HG03520 (cell line): ENCODE results near the gene SLC22A5.
"Not testable (repeated sequence)": the region's sequence is repeated elsewhere in the genome, so short reads cannot be mapped to it uniquely, and the experiment has no call there.

Source experiments
- ATAC-seq: cut with Tn5 transposase; IDR thresholded peaks from one replicate; pipeline ENCODE4 v1.9.1; 2021; ENCODE audit warnings: mild to moderate bottlenecking, moderate library complexity; ENCODE audit not compliant: unreplicated experiment

SLC22A5 gene

GRCh38 chr5:132386644-132387286 is 17.3 kb downstream of the SLC22A5 start:
- ATAC-seq: peak; percentile 91

- no peak for ATAC-seq
Observed at GRCh38 chr5:132387640-132388117, 18.2 kb downstream of the SLC22A5 start.

DNA sequence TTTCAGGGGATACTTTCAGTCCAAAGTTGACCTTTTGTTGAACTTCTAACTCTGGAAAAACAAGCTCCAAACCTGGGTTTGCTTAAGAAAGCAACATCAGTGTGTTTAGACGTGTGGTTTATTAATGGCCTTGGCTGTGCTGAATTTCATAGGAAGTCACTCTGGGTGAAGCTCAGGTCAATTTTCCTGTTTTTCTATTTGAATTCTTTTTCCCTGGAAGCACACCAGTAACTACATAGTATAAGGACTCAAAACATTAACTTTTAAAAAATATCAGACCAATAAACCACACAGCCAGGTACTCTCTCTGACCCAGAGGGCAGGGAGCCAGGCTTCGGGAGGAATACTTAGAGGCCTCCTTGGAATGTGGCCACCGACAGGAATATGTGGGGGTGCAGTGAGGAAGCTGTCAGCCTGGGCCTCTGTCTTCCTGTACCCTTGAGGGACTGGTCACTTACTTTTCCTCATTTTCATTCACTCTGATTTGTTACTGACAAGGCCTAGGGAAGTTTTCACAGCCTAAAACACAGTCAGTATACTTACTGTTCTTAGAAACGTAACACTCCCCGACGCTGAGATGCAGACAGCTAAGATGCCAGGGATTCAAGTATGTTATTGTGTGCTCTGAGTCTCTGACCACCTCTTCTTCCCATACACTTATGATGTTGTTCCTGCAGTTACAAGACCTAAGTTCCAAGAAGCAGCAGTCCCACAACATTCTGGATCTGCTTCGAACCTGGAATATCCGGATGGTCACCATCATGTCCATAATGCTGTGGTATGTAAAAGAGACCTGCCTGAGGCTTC is 18.9 kb downstream of the SLC22A5 start:
- no peak for ATAC-seq

DNA sequence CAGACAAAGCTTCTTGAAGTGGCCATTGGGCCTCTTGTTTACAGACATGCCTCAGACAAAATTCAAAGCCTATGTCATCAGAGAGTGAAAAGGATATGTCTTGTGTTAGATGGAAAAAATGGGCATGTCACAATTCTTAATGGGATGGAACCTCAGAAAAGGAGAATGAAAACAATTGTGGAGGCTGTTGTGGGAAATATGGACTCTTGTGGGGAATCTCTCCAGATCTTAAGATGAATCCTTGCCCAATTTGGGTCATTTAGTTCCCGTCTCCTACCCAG is 19.5 kb downstream of the SLC22A5 start:
- no peak for ATAC-seq

DNA sequence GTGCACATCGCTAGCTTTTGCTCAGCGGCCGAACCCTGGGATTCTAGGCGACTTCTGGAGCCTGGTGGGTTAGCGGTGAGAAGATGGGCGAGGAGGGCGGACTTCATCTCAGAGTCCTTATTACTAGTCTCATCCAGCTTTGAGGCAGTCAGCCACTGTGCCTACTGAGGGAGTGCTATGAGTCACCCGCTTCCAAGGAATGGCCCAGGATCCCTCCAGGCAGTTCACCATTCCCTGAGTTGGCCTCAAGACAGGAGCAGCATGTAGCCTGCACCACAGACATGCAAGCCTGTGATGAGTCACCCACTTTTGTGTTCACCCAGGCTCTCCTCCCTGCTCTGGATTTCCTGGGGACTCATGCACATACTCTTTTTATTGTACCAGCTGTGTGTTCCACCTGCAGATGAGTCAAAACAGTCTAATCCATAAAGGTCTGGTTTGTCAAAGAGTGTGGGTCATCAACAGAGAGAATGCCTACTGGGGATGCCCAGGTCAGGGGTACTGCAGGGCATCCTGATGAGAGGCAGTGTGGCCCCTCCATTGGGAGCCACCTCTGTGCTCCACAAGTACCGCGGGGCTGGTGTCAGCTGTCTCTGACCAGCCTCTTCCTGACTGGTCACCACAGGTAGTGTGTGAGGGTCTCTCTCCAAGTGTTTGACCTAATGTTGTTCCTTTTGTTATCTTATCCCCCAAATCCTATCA is 20.2 kb downstream of the SLC22A5 start:
- ATAC-seq: no peak

DNA sequence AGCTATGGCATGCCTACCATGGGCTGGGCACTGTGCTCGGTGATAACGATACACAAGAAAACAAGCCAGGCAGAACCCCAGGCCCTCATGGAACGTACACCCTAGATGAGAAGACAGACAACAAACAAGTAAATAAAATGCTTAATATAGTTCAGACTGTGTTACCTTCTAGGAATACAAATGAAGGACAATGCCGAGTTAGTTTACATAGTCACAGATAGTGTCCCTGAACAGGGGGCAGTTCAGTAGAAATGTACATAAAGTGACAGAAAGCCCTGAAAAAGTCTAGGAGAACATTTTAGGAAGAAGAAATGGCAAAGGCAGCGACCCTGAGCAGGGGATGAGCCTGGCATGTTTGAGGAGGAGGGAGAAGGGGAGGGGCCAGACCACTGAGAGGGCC is 21.7 kb downstream of the SLC22A5 start:
- ATAC-seq: no peak

GRCh38 chr5:132391870-132392269 is 22.4 kb downstream of the SLC22A5 start:
- ATAC-seq: no peak

DNA sequence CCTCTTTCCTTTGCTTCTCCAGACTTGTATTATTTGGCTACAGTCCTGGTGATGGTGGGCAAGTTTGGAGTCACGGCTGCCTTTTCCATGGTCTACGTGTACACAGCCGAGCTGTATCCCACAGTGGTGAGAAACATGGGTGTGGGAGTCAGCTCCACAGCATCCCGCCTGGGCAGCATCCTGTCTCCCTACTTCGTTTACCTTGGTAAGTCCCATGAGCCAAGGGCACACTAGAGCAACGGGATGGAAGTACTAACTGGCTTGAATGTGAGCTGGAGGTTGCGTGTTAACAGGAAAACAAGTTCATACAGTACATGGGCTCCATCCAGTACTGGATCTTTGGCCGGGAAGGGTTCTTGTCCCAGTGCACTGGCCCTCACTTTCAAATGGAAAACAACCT is 22.9 kb downstream of the SLC22A5 start:
- ATAC-seq: no peak

DNA sequence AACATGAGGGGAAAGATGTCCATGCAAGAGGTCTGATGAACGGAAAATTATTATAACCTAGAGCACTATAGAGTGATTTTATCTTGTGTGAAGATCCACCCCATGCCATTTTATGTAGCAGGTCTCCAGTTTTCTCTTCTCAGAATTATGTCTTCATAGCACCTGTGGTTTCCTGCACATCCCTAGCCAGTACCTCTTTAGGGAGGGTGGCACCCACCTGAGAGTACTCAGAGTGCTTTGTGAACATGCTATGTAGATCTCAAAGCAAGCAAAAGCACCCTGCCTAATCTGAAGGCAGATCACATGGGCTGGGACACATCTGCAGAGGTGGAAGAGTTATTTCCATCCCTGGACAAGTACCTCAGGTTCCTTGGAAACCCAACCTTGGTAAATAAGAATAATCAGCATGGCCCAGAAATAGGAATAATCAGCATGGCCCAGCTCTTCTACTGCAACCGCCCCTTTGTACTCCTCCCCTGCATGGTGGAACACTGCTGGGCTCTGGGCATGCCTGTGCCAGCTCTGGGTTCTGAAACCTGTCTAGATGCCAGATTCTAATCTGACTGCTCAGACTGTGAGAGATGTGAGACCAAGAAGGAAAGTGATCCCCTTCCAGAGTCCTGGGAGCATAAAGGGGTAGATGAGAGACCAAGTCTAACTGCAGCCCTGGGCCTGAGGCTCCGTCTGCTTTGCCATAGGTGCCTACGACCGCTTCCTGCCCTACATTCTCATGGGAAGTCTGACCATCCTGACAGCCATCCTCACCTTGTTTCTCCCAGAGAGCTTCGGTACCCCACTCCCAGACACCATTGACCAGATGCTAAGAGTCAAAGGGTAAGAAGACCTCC is 23.7 kb downstream of the SLC22A5 start:
- no peak for ATAC-seq

- no peak for ATAC-seq
Observed at GRCh38 chr5:132394667-132395259, 25.3 kb downstream of the SLC22A5 start.

GRCh38 chr5:132396589-132397031 is 27.1 kb downstream of the SLC22A5 start:
- ATAC-seq: no peak

DNA sequence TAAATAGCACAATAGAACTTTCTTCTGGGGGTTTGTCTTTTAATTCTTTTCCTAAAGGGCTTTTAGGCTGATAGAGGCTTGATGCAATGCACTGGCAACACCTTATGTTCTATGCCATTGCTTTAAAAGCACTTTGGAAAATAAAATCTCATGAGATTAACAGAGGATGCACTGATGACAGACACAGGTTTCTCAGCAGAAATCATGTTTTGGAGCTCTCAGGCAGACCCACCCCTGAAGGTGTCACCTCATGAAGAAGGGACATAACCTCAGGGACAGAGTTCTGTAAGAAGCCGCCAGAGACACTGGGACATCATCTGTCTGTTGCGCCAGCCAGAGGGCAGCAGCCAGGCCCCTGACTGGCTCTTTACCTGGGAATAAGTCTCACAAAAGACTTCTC is 27.7 kb downstream of the SLC22A5 start:
- no peak for ATAC-seq

DNA sequence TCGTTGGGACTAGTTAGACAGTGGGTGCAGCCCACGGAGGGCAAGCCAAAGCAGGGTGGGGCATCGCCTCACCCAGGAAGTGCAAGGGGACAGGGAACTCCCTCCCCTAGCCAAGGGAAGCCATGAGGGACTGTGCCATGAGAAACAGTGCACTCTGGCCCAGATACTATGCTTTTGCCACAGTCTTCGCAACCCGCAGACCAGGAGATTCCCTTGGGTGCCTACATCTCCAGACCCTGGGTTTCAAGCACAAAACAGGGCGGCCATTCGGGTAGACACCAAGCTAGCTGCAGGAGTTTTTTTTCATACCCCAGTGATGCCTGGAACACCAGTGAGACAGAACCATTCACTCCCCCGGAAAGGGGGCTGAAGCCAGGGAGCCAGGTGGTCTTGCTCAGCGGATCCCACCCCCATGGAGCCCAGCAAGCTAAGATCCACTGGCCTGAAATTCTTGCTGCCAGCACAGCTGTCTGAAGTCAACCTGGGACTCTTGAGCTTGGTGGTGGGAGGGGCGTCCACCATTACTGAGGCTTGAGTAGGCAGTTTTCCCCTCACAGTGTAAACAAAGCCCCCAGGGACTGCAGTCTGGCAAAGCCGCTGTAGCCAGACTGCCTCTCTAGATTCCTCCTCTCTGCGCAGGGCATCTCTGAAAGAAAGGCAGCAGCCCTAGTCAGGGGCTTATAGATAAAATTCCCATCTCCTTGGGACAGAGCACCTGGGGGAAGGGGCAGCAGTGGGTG is 28.6 kb downstream of the SLC22A5 start:
- not testable (repeated sequence) for ATAC-seq

DNA sequence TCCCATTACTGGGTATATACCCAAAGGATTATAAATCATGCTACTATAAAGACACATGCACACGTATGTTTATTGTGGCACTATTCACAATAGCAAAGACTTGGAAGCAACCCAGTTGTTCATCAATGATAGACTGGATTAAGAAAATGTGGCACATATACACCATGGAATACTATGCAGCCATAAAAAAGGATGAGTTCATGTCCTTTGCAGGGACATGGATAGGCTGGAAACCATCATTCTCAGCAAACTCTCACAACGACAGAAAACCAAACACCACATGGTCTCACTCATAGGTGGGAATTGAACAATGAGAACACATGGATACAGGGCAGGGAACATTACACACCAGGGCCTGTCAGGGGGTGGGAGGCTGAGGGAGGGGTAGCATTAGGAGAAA is 34.5 kb downstream of the SLC22A5 start:
- not testable (repeated sequence) for ATAC-seq

GRCh38 chr5:132405646-132406045 is 36.1 kb downstream of the SLC22A5 start:
- ATAC-seq: no peak

- no peak for ATAC-seq
Observed at GRCh38 chr5:132406144-132406783, 36.8 kb downstream of the SLC22A5 start.

- no peak for ATAC-seq
Observed at GRCh38 chr5:132407970-132408369, 38.5 kb downstream of the SLC22A5 start.

DNA sequence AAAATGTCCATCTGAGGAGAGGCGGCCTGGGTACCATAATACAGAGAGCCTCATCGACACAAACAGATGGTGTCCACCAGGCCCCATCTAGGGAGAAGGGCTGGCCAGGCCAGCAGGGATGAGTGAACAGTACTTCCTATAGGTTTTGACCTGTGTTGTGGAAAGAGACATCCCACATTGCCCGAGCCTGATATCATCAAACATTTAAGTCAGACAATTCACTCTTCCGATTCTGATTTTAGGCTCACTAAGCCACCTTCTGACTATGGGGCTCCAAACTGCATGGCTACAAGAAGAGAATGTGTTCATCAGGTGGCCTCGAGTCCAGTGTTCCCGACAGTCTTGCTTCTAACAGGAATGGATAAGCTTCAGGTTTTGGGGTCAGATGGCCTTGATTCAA is 38.9 kb downstream of the SLC22A5 start:
- no peak for ATAC-seq

DNA sequence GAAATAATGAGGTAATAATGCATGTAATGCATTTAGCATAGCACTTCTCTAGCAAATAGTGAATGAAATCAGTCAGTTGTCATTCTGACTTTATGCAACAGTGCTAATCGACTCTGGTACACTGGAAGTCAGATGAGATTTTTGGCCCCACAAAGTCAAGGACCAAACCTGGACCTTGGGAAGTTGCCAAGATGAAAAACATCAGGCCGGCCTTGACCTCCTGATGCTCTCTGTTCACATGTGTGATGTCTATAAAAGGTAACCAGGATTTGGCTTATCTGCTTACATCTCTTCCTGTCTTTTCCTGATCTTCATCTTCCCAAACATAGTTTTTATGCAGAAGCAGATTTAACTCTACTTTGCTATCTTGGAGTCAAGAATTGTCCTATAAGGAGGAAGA is 39.5 kb downstream of the SLC22A5 start:
- ATAC-seq: no peak
